NCI-H2029 (cell line): Measurements from ENCODE around the gene HEPACAM2.

Experiments
- DNase-seq: peaks from one replicate; lab custom pipeline; 2025; lab: John Stamatoyannopoulos, UW

Gene HEPACAM2

DNA sequence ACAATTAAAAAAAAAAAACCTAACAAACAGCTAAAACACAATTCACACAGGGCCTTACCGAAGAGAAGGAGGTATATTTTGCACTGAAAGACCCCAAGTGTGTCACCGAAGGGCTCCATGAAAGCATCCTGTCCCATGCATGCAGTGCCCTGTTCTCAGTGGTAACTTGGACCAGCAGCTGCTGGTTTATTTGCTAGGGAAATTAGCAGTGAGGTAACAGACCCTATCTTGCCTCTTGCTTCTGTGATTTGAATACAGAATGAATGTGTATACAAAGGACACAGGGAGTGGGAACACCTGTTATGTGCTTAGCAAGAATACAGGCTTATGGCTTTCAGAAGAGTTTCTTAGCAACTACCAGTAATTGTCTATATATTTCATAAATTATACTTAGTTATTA lies at the start of gene HEPACAM2:
TSS of gene HEPACAM2 (minus strand) at position 160 of the 400 bp plus-strand sequence.
- peak; percentile 66 for DNase-seq

DNA sequence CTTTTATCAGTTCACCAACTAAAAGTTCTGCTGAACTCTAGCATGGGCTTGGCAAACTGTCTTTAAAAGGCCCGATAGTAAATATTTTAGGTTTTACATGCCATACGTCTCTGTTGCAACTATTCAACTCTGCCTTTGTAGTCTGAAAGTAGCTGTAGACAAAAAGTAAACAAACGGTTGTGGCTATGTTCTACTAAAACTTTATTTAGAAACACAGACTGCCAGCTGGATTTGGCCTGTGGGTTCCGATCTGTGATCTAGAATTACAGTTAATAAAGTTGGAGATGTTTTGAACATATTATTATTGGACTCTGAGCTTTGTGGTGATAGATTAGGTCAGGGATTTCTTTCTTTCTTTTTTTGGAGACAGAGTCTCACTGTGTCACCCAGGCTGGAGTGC lies 39.0 kb upstream of the HEPACAM2 start:
- no peak for DNase-seq

DNA sequence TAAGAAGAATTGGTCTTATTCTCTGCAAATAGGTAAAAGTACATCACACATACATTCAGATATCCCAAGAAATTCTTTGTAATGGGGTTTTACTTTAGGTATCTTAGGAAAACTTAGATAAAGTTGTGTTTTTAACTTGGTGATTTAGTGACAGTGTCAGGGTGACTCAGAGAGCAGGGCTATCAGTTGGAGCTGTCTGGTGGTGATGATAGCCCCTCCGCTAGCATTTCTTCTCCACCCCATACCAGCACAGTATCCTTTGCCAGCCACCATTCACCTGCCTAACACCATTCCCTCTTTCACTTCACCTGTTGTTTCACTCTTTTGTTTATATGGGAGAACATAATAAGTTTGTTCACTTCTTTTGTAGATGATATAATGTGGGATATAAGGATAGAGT lies 36.3 kb upstream of the HEPACAM2 start:
- DNase-seq, result no peak

DNA sequence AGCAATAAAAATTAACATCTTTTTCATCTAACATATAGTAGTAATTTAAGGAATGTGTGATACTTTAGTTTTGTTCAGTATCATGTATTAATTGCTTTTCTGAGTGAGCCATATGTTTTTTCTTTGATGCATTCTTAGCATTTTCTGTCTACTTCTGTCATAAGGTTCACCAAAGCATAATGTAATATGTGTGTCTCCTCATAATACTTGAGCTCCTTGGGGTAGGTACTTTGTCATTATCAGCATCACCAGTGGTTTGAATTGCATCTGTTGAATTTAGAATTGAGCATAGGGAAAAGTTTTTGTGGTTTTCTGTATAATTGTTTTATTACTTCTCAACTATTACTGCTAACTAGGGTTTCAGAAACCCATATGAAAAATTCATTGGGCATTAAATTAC lies 32.4 kb upstream of the HEPACAM2 start:
- no peak for DNase-seq

DNA sequence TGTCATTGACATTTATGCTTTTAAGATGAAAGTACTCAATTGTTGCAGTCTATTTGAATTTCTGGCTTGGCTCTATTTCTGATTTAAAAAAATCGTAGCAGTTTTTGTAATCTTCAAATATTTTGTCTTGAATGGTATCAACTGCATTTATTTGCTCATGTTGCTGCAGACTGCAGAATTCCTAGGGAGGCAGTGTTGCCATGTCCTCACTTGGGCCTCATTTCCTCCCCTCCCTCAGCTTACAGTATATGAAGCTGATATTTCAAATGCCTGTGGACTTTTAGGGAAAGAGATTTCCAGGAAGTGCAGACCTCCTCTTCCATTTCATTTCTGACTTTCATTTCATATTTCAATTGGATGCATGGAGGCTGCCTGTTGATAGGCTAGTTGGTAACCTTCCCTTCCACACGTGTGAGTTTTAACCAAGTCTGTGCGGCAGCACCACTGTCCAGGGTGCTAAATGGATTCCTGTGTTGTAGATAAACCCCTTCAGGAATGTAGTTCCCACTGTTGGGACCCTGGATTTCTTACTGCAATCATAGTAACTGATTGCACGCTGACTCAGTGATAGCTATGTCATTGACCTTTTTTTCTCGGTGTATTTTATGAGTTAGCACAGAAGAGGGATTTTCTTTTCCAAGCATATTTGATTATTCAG lies 23.4 kb upstream of the HEPACAM2 start:
- no peak for DNase-seq

DNA sequence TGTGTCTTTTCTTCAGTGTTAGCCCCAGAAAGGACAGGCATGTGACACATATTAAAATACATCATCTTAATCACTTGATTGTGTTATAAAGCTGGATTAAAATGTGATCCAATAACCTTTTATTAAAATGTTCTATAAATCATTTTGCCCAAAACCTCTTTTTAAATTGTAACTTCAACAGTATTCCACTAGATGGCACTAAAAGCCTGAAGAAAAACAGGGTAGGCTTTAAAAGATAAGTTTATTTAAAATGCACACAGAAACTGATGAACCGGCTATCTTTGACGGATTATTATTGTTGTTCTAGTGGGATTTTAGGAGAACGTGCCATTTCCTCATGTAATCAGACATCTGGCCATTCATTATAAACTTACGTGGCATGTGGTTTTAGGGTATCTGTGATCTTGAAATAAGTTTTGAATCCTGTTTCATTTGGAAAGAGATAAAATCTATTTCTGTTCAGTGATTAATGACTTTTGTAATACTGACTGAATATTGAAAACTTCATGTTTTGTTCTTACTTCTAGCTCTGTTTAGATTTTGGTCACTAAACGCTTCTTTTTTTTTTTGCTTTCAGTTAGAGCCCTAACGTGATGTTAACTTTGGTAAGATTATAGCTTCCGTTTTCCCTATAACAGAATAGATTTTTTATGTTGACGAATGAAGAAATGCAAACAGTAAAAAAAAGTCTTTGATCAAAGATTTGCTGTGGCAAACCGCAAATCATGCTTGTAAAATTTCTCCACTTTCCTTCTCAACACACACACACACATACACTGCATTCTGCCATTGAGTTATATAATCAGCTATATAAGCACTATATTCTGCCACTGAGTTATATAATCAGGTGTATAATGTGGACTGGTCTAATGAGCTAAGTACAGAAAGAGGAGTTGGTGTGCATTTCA lies 19.5 kb upstream of the HEPACAM2 start:
- no peak for DNase-seq

DNA sequence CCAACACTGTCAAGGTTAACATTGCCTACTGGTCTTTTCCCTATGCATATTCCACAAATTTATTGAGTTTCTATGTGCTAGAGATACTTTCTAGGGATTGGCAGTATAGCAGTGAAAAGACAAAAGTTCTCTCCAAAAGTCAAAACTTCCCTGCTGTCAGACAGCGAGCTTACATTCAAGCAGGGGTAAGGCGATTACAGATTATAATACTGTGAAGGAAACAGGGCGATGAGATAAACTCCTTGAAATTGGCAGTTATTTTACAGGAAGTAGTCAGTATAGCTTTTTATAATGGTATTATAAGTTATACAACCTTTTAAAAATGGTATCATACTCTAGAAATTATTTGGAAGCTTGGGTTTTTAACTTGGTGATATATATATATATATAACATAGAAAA lies 15.8 kb upstream of the HEPACAM2 start:
- DNase-seq, result no peak

DNA sequence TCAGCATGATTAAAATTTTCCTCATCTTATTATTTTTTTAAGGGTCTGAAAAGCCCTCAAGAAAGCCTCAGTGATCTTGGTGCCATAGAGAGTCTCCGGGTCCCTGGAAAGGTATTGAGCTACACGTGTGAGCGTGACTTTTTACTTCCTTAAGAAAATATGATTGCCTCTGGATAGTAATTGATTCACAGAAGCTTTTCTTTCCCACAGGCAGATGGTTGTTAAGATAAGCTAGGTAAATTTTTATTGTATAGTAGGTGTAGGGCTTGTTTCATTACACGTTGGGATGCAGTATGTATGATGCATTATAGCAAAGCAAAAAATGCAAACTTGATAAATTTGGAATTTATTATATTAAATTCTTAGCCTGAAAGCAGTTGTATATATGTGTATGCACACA lies 13.6 kb upstream of the HEPACAM2 start:
- DNase-seq, result no peak

DNA sequence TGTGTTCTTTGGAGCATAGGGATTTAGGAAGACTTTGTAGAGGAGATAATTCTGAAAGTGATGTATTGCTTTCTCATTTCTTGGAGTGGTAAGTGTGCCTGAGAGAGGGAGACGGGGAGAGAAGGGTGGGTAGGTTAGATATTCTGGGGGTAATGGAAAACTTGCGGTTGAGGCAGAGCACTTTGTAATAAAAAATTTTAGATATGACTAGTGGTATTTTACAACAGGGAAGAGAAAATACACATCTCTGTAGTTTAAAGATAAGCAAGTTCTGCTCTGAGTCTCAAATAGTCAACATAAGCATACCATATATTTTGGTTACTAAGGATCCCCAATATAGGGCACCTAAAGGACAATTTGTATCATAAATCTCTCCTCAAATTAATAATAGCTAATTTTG lies 12.5 kb upstream of the HEPACAM2 start:
- DNase-seq, result no peak

DNA sequence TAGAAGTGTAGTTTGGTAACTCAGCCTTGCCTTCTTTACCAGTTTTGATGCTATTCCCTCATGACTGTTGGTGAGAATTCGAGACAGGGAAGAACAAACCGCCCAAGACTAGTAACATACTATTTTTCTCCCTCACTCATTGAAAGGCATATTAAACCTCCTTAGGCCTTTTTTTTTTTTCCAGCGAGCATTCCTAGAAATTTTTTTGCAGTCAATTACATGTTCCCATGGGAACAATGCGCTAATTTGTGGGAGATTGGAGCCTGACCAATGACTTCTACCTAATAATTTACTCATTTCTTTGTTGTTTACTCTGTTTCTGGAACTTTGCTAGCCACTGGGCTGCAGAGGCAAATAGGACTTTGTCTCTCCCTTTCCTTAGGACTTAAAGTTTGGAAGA lies 11.9 kb upstream of the HEPACAM2 start:
- DNase-seq, result no peak

DNA sequence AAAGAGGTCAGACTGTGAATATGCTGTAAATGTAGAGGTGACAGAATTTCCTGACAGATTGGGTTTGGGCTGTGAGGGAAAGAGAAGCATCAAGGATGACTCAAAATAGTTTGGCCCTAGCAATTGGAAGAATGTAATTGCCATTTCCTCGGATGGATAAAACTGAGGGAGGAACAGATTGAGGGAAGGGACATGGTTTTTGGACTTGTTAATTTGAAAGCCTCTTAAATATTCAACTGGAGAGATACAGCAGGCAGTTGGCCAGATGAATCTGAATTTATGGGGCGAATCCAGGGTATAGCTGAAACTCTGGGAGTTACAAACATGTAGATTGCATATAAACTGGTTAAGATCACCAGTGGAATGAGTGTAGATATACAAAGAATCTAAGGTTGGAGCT lies 9.3 kb upstream of the HEPACAM2 start:
- no peak for DNase-seq

DNA sequence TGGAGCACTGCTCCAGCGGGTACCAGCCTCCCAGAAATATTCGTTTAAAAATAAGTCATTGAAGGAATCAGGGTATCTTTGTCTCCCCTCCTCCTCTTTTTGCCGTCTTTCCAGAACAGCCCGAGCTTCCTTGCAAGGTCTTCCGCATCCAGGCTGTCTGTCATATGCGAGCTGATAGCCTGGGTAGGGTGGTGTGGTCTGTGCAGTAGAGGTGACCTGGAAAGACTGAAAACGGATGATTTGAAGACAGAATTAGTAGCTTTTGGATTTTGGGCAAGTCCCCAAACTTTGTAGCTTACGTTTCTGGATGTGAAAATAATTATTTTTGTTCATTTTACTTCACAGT lies 6.4 kb upstream of the HEPACAM2 start:
- no peak for DNase-seq

DNA sequence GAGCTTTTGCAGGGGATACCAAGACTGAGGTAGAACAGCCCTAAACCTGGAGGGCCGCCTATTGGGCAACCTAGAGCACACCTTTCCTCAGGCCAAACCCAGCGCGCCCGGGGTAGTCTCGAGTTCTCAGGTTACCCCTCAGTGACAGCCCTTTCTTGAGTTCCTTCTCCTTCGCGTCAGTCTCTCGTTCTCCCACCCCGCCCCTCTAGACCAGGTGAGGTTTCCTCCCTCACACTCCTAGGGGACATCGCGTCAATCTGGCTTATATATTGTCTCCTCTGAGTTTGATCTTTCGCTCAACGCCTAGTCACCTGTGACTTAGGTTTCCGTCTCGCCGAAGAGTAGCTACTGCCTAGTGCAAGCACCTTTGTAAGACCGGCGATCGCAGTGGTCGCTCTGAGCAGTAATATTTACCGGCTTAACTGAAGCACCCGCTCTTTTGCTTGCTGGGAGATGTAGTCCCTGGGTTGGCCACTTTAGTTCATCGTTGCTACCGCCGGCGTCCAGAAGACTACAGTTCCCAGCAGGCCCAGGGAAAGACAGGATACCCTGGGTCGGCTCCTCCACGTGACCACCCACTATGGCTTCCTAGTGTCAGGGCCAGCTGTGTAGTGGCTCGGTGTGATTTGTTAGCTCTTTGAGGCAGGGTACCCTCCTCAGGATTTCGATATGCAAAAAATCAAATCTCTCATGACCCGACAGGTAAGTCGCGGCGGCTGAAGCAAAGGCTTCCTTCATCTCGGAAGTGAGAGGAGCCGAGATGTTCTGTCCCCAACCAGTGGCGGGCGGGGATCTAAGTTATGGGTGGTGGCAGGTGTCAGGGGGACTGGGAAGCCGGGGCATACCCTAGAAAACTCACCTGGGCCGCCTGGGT lies 5.8 kb upstream of the HEPACAM2 start, which contains the start of gene VPS50:
TSS of gene VPS50 (plus strand) at position 568 of the 874 bp plus-strand sequence. CDS start at position 670, 102 bp downstream.
- peak; percentile 98 for DNase-seq

DNA sequence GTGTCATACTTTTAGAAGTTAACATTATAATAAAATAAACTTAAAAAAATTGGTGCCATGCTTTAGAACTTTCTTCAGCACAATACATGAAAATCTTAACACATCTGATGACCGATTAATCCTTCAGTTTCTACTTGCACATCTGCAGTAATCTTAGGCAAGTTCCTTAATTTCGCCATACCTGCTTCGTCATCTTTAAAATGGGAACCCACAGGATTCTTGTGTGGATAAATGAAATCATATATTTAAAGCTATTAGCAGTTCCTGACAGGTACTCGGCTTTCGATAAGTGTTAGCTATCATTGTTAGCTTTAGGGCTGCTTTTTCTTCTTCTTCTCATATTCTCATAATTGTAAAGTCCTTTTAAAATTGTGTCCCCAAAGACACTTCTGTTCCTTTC lies 5.0 kb upstream of the HEPACAM2 start:
- DNase-seq, result no peak

DNA sequence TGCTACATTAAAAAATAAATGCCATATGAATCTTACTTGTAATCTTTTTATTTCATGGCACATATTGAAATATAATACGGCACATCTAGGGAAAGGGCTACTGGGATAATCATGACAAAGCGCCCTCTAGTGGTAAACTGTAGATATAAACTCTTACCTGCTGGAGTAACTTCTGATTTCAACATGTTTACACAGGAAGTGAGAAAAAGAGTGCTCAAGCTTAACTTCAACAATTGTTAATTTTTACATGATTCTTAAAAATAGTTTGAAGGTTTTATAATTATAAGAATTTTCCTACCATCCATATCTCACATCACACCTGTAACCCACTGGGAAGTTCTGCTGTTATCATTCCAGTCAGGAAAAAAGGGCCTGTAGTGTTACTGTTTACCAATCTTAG lies 2.0 kb upstream of the HEPACAM2 start:
- peak; percentile 75 for DNase-seq

DNA sequence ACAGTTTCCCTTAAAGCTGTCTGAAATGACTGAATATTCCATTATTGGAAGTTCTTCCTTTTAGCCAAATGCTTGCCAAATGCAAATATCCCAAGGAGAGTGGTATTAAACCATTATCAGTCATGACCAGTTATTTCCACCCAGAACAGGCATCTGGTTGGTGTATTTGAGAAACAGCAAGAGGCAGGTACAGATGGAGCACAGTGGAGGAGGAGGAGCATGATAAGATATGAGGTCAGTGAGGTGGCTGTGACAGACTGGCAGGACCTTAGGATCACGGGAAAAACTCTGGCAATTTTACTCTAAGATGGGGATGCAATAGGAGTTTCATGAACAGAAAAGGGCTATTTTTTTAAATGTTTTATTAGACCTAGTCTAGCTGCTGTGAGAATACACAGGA lies 6.4 kb downstream of the HEPACAM2 start:
- DNase-seq, result no peak

DNA sequence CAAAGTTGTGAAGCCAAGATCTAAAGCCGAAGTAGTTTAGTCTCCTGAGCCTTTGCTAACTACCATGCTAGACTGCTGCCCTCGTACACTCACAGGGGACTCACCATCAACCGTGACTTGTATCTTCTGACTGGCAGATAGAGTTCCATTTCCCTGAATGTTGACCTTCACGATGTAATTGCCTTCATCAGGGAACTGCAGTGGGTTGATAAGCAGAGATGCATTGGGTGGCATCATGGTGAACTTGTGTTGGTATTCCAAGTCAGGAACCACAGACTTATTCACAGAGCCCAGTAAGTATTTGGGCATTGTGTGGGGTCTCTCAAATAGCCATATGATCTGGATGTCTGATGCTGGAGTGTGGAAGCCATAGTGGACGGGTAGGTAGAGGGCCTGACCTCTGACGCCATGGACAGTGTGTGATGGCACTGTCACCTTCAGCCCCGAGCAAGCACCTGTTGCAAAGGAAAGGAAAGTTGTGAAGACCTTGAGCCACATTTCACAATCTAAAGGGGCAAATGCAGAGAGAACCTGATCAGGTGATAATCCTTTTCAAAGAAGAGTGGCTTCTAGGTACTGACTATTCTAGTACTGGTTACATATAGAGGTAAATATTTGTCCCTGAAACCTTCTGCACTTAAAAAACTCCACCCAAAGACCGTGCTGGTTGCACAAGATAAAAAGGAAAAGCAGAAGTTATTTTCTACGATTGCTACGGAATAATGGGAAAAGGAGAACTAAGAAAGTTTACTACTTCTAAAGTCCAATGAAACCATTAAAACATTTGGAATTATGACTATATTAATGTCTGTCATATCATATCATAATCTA lies 7.1 kb downstream of the HEPACAM2 start:
- no peak for DNase-seq

DNA sequence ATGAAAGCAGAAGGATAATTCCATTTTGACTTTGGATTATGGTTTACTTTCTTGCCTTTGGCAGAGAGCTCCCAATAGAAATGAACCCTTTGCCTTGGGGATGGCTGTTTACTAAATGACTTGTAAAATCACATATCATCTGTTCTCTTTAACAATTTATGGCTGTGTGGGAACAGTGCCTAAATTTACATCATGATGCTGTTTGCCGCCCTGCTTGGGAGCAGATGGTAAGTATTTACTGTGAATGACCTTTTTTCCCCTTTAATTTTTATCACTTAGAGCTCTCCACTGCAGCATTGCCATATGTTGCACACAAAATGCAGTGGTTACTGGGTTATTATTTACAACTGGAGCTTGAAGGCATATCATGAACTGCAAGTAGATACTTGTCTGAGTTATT lies 13.4 kb downstream of the HEPACAM2 start:
- DNase-seq, result no peak

DNA sequence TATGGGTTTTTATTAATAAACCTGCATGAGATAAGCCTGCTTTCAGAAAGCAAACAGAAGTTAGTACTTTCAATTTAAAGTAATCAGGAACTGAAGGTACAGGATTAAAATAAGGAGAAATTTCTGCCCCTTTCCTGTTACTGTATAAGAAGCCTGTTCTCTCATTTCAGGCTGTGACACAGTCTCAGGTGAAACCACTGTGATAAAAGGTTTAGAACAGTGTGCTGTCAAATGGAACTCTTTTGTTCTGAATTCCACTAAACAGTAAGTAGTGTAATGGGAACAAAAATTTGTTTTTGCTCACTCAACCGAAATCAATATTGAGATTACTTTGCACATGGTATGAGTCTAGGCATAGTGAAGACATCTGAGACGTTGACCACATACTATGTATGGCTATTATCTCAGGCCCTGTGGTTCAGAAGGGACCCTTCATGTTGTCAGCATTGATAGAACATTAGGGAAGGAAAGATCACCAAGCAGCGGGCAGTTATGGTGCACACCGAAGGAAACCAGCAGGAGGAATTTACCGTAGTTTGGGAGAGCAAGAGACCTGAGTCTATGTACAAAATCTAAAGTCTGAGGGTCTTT lies 14.9 kb downstream of the HEPACAM2 start:
- no peak for DNase-seq

DNA sequence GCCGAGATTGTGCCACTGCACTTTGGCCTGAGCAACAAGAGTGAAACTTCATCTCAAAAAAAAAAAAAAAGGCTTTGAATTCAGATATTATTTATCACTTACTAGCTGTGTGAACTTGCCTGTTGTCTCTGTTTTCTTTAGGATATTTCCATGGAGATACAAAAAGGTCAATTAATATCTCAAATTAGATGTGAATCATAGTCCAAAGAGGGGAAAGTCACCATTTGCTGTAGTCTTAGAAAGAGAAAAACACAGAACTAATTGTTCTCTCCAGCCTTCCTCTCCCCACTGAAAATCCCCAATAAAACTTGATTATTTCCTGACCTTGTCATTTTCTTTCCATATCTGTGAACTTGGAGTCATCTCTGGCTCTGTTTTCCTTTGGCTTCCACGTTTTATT lies 21.2 kb downstream of the HEPACAM2 start:
- no peak for DNase-seq

DNA sequence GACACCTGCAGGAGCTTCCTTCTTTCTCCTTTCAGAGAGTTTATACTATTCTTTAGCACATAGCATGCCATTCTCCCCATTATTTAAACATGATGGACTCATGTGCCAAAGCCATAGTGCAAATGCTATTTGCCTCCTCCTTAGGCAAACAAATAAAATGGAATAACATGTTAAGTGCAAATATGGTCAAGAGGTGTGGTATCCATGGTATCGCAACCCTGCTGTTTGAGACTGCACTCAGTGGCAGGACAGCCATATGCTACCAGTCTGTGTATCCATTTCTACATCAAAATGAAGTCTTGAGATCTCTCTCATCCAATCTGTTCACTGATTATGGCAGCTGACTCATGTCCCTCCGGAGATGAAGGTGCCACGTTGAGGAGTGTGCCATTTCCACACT lies 22.8 kb downstream of the HEPACAM2 start:
- peak; percentile 85 for DNase-seq
